ENCODE results near the gene GSTM3.
"Not testable (repeated sequence)": the region's sequence is repeated elsewhere in the genome, so short reads cannot be mapped to it uniquely, and the experiment has no call there.

GSTM3 gene

GRCh38 chr1:109712321-109712864 lies 28.4 kb downstream of the GSTM3 start:
- Histone ChIP-seq H4K20me1 (ENCODE audit: insufficient read depth, low read length) (no peaks in the 10 kb centered on the region), H2AFZ (ENCODE audit: low read length) (no peak overlapping the region), H3F3A (ENCODE audit: insufficient read depth, low read length) (no peaks in the 10 kb centered on the region), H3K9me2 (replicated peaks; ENCODE audit: insufficient read depth, low read length) (no peaks in the 10 kb centered on the region), H3K27ac (ENCODE audit: low read length) (no peak overlapping the region), H3K4me3 (ENCODE audit: low read length) (no peak overlapping the region), H3K27me3 (replicated peaks; ENCODE audit: insufficient read depth, low read length) (no peaks in the 10 kb centered on the region), H3K36me3 (replicated peaks; ENCODE audit: insufficient read depth, low read length) (no peaks in the 10 kb centered on the region), H3K4me1 (ENCODE audit: low read length) (no peaks in the 10 kb centered on the region), H3K79me2 (ENCODE audit: low read length) (no peaks in the 10 kb centered on the region), H3K9ac (ENCODE audit: low read length) (no peak overlapping the region), H3K4me2 (ENCODE audit: low read depth, low read length) (no peak overlapping the region), H3K9me3 (replicated peaks; ENCODE audit: insufficient read depth, low read length) (no peaks in the 10 kb centered on the region)
- no peak for TF ChIP-seq EZH2 (optimal IDR thresholded peaks at IDR 0.05; ENCODE audit: low read depth, low read length)
- TF ChIP-seq, protein P1, sequence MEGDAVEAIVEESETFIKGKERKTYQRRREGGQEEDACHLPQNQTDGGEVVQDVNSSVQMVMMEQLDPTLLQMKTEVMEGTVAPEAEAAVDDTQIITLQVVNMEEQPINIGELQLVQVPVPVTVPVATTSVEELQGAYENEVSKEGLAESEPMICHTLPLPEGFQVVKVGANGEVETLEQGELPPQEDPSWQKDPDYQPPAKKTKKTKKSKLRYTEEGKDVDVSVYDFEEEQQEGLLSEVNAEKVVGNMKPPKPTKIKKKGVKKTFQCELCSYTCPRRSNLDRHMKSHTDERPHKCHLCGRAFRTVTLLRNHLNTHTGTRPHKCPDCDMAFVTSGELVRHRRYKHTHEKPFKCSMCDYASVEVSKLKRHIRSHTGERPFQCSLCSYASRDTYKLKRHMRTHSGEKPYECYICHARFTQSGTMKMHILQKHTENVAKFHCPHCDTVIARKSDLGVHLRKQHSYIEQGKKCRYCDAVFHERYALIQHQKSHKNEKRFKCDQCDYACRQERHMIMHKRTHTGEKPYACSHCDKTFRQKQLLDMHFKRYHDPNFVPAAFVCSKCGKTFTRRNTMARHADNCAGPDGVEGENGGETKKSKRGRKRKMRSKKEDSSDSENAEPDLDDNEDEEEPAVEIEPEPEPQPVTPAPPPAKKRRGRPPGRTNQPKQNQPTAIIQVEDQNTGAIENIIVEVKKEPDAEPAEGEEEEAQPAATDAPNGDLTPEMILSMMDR (IDR thresholded peaks at IDR 0.05; ENCODE audit: low read length): no peak
- DNase-seq: no peak

GRCh38 chr1:109711593-109712320 lies 29.1 kb downstream of the GSTM3 start, which contains the start of gene GSTM5:
TSS of gene GSTM5 (plus strand) at chr1:109712251. CDS start at chr1:109712313, 62 bp downstream.
- not testable (repeated sequence) for H3K9me3 ChIP-seq (replicated peaks; ENCODE audit: insufficient read depth, low read length); H3F3A ChIP-seq (ENCODE audit: insufficient read depth, low read length); H3K27ac ChIP-seq (ENCODE audit: low read length); H3K9me2 ChIP-seq (replicated peaks; ENCODE audit: insufficient read depth, low read length); H3K4me3 ChIP-seq (ENCODE audit: low read length); H3K4me1 ChIP-seq (ENCODE audit: low read length); H3K36me3 ChIP-seq (replicated peaks; ENCODE audit: insufficient read depth, low read length); H3K79me2 ChIP-seq (ENCODE audit: low read length); H4K20me1 ChIP-seq (ENCODE audit: insufficient read depth, low read length); DNase-seq; H2AFZ ChIP-seq (ENCODE audit: low read length); H3K4me2 ChIP-seq (ENCODE audit: low read depth, low read length); H3K9ac ChIP-seq (ENCODE audit: low read length); H3K27me3 ChIP-seq (replicated peaks; ENCODE audit: insufficient read depth, low read length)

- H4K20me1 ChIP-seq (ENCODE audit: insufficient read depth, low read length); H3K9ac ChIP-seq (ENCODE audit: low read length): not testable (repeated sequence)
These were observed 31.0 kb downstream of the GSTM3 start for GRCh38 chr1:109709822-109710221.

DNA sequence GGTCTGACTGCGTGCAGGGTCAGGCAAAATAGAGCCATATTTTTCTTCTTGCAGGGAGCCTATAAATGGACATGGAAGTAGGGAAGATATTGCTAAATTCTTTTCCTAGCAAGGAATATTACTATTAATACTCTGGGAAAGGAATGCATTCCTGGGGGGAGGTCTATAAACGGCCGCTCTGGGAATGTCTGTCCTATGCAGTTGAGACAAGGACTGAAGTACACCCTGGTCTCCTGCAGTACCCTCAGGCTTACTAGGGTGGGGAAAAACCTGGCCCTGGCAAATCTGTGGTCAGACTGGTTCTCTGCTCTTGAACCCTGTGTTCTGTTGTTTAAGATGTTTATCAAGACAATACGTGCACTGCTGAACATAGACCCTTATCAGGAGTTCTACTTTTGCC lies 31.9 kb downstream of the GSTM3 start:
- H3K4me2 ChIP-seq (ENCODE audit: low read depth, low read length): not testable (repeated sequence)

More at GRCh38 chr1:109709822-109710221, 31.0 kb downstream of the GSTM3 start:
- H3K4me1 ChIP-seq (ENCODE audit: low read length); H3K36me3 ChIP-seq (replicated peaks; ENCODE audit: insufficient read depth, low read length); H3K4me3 ChIP-seq (ENCODE audit: low read length); H3K27me3 ChIP-seq (replicated peaks; ENCODE audit: insufficient read depth, low read length); H3K79me2 ChIP-seq (ENCODE audit: low read length); H3K4me2 ChIP-seq (ENCODE audit: low read depth, low read length); H3K9me2 ChIP-seq (replicated peaks; ENCODE audit: insufficient read depth, low read length); H3F3A ChIP-seq (ENCODE audit: insufficient read depth, low read length); DNase-seq; H3K9me3 ChIP-seq (replicated peaks; ENCODE audit: insufficient read depth, low read length); H3K27ac ChIP-seq (ENCODE audit: low read length); H2AFZ ChIP-seq (ENCODE audit: low read length): not testable (repeated sequence)

GRCh38 chr1:109705411-109705810 lies 35.4 kb downstream of the GSTM3 start:
- Histone ChIP-seq H3K27ac (ENCODE audit: low read length) (no peak overlapping the region), H3K4me1 (ENCODE audit: low read length) (no peaks in the 10 kb centered on the region), H4K20me1 (ENCODE audit: insufficient read depth, low read length) (no peaks in the 10 kb centered on the region), H3F3A (ENCODE audit: insufficient read depth, low read length) (no peaks in the 10 kb centered on the region), H3K79me2 (ENCODE audit: low read length) (no peaks in the 10 kb centered on the region), H3K27me3 (replicated peaks; ENCODE audit: insufficient read depth, low read length) (no peaks in the 10 kb centered on the region), H3K9me2 (replicated peaks; ENCODE audit: insufficient read depth, low read length) (no peaks in the 10 kb centered on the region), H3K9ac (ENCODE audit: low read length) (no peak overlapping the region), H3K9me3 (replicated peaks; ENCODE audit: insufficient read depth, low read length) (no peaks in the 10 kb centered on the region), H3K4me3 (ENCODE audit: low read length) (no peak overlapping the region), H3K36me3 (replicated peaks; ENCODE audit: insufficient read depth, low read length) (no peaks in the 10 kb centered on the region), H2AFZ (ENCODE audit: low read length) (no peak overlapping the region), H3K4me2 (ENCODE audit: low read depth, low read length) (no peak overlapping the region)
- TF ChIP-seq EZH2phosphoT487 (IDR thresholded peaks at IDR 0.05; ENCODE audit: low read length): no peak
- TF ChIP-seq EZH2 (optimal IDR thresholded peaks at IDR 0.05; ENCODE audit: low read depth, low read length): no peak
- TF ChIP-seq, protein P1 (IDR thresholded peaks at IDR 0.05; ENCODE audit: low read length): no peak
- no peak for DNase-seq

More for the DNA sequence above, 31.9 kb downstream of the GSTM3 start:
- not testable (repeated sequence) for H3K4me3 ChIP-seq (ENCODE audit: low read length); H3K4me1 ChIP-seq (ENCODE audit: low read length); H3K27ac ChIP-seq (ENCODE audit: low read length); H3K9me3 ChIP-seq (replicated peaks; ENCODE audit: insufficient read depth, low read length); H3K36me3 ChIP-seq (replicated peaks; ENCODE audit: insufficient read depth, low read length); DNase-seq; H3K9me2 ChIP-seq (replicated peaks; ENCODE audit: insufficient read depth, low read length); H3K27me3 ChIP-seq (replicated peaks; ENCODE audit: insufficient read depth, low read length); H2AFZ ChIP-seq (ENCODE audit: low read length); H3F3A ChIP-seq (ENCODE audit: insufficient read depth, low read length); H4K20me1 ChIP-seq (ENCODE audit: insufficient read depth, low read length); H3K79me2 ChIP-seq (ENCODE audit: low read length); H3K9ac ChIP-seq (ENCODE audit: low read length)

Measured in MM.1S (cell line).